ENCODE results near the gene TPCN2. TPM values are rescaled to one million over a fixed set of nuclear protein-coding genes. Genes with fewer than 3 reads are reported as not detected.

TPCN2 gene
- total and polyA plus RNA-seq, 2 of the 8 experiments (the other 6 are each of a cell fraction or from before 2014, with no cell fraction given): 9.7 to 18.6 TPM

DNA sequence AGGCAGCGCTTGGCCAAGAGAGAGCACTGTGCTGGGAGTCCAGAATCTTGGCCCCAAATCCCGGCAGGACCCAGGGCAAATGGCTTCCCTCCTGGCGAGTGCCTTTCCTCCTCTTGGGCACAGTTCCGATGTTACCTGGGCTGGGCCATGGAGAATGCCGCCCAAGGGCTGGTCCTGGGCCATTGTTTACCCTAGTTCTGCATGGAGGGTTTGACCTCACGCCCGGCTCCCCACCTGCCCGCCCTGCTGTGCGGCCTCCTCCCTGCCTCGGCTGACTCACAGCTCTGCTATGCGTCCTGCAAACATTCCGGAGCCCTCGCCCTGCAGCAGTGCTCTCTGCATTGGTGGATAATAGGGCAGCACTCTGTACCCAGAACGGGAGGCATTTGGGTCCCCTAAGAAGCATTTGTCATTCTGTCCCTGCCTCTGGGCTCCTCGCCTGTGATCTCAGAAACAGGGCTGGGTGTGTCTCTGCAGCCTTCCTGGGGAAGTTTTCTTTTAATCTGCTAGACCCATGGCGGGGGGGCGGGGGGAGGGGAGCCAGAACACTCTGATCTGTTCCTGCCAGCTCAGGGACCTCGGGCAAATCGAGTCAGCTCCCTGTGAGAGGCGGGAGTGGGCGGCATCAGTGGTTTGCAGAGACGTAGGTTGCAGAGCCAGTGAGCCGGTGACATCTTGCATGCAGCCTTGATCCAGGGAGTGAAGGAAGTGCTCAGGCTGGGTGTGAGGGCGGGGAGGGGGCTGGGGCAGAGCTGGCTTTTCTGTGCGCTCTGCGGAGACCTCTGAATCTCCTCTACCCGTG lies 74.1 kb downstream of the TPCN2 start (continued):
- no peak for TF ChIP-seq ASH2L (IDR thresholded peaks at IDR 0.05; ENCODE audit: low read length)
- TF ChIP-seq, protein P1, sequence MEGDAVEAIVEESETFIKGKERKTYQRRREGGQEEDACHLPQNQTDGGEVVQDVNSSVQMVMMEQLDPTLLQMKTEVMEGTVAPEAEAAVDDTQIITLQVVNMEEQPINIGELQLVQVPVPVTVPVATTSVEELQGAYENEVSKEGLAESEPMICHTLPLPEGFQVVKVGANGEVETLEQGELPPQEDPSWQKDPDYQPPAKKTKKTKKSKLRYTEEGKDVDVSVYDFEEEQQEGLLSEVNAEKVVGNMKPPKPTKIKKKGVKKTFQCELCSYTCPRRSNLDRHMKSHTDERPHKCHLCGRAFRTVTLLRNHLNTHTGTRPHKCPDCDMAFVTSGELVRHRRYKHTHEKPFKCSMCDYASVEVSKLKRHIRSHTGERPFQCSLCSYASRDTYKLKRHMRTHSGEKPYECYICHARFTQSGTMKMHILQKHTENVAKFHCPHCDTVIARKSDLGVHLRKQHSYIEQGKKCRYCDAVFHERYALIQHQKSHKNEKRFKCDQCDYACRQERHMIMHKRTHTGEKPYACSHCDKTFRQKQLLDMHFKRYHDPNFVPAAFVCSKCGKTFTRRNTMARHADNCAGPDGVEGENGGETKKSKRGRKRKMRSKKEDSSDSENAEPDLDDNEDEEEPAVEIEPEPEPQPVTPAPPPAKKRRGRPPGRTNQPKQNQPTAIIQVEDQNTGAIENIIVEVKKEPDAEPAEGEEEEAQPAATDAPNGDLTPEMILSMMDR (IDR thresholded peaks at IDR 0.05; ENCODE audit: control extremely low read depth in 1 of 3, insufficient read depth in 1 of 3, low read depth in 1 of 3, low read length in 3 of 3): no peak
- TF ChIP-seq JUND (IDR thresholded peaks at IDR 0.05; ENCODE audit: low read length): peak; percentile 99
- TF ChIP-seq SP1 (IDR thresholded peaks at IDR 0.05; ENCODE audit: low read depth, low read length): peak; percentile 37; the same call in 1 of the 2 replicates
- 0 out of 2 replicates have a peak, but pooled peaks have one; percentile 10 for TF ChIP-seq CHD2 (IDR thresholded peaks at IDR 0.05; ENCODE audit: low read length)
- TF ChIP-seq TAF7 (optimal IDR thresholded peaks at IDR 0.05; ENCODE audit: borderline replicate concordance, low read depth, low read length): no peak
- no peak for TF ChIP-seq MAFK (IDR thresholded peaks at IDR 0.05; ENCODE audit: low read depth, low read length)
- TF ChIP-seq BCL11A (IDR thresholded peaks at IDR 0.05; ENCODE audit: low read depth in 2 of 2, low read length in 2 of 2): no peak
- peak; percentile 98 for TF ChIP-seq TEAD4 (IDR thresholded peaks at IDR 0.05; ENCODE audit: low read depth, low read length)
- TF ChIP-seq SP2 (IDR thresholded peaks at IDR 0.05; ENCODE audit: low read length): no peak
- TF ChIP-seq PHF8 (conservative IDR thresholded peaks at IDR 0.05; ENCODE audit: low read depth, low read length): no peak
- no peak for TF ChIP-seq KDM4A (IDR thresholded peaks at IDR 0.05; ENCODE audit: low read depth, low read length, severe bottlenecking)
- no peak for TF ChIP-seq HDAC6 (IDR thresholded peaks at IDR 0.05; ENCODE audit: low read depth, low read length)
